HUDEP-2 (cell line): ENCODE data around the gene FAM180A.
"Not testable (repeated sequence)": the region's sequence is repeated elsewhere in the genome, so short reads cannot be mapped to it uniquely, and the experiment has no call there.

ENCODE experiments used
- DNase-seq, 76 experiments: peaks; one replicate each; lab custom pipeline; 2025; ENCODE audit not compliant: unreplicated experiment in 76 of 76; lab: John Stamatoyannopoulos, UW

FAM180A gene

DNA sequence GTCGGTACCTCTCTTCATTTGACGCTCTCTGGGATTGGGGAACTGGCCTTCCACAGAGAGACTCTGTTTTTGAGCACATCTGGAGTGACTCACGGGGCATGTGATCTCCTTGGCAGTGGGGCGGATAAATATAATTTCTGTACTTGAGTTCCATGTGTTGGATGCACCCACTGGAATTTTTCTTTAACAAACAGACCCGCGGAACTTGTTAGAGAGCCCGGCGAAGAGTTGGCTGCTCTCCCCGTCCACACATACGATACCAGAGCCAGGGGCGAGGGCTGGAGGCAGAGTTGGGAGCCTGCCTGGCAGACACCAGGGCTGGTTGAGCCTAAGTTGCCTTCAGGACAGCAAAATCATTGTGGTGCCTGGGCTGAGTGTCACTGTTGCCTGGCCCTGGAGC lies at the start of gene FAM180A:
Gene FAM180A (minus strand): TSS at position 44 of the 400 bp plus-strand sequence. CDS start 233 bp downstream, outside the sequence.
- no peak for DNase-seq

DNA sequence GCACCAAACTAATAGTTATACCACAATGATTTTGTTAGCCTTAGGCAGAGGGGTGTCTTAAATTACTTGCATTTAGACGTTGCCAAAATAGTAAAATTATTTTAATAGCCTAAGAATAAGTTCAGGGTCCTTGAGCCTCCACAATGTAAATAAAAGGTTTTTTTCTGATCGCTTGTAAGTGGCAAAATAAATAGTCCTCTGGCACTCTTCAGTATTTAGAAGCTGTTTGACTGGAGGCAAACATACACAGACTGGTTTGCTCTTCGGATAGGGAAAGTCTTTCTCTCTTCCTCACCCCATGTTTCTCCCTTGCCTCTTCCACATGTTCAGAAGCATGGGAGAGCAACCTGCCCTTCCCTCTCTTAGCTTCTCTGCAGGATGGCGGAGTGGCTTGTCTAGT lies 49.5 kb upstream of the FAM180A start:
- DNase-seq: no peak

DNA sequence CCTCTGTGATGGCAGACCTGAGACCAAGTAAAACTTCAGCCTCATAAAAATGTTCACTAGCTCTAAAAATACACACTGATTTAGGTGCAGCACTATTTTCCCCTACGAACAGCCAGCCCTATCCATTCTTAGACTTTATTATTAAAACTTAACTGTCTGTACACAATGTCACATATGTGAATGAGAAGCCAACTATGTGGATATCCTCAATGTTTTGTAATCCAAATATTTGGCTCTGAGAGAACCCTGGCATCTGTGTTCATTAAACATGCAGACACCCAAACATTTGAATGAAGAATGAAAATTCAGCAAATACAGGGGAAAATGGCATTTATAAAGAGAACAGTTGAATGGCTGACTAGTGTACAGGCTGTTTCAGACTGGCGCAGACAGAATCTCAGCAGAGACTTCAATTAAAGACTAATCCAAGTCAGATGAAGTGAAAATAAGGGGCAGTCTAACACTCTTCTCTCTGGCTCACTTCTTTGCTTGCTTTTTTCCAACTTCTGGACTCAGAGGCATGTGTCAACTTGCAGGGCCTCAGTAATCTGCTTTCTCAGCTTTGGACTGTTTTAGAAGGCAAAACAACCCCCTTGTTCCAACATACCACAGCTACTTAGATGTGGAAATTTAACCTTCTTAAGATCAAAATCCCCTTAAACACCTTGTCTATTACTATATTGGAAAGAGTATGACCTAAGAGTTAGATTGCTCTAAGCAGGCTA lies 47.4 kb upstream of the FAM180A start:
- no peak for DNase-seq

DNA sequence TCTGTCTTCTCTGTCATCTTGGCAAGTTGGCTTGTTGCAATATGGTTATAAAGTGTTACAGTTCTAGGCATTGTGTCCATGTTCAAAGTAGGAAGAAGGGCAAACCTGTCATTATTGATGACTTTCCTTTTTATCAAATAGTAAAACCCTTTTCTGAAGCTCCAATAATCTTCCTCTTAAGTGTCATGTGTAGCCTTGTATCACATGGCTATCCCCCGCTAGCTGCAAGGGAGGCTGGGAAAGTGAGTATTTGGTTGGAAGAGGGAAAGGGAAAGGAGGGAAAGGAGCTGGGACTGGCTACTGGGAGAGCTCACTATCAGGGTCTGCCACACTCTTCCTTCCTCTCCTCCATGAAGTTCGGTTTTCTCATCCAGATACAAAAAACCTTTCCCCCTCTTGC lies 45.2 kb upstream of the FAM180A start:
- DNase-seq: no peak

DNA sequence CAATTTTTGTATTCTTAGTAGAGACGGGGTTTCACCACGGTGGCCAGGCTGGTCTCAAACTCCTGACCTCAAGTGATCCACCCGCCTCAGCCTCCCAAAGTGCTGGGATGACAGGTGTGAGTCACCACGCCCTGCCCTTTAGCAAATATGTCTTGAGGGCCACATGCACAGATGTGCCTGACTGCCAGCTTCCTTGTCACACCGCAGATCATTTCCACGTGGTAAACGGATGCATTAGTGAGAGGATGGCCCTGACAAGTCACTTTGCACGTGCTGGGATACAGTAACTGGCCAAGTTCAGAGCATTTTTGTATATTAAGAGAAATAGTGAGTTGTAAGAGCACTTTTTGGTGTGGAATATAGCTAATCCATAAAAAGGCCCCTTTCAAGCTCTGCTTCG lies 44.3 kb upstream of the FAM180A start:
- no peak for DNase-seq

DNA sequence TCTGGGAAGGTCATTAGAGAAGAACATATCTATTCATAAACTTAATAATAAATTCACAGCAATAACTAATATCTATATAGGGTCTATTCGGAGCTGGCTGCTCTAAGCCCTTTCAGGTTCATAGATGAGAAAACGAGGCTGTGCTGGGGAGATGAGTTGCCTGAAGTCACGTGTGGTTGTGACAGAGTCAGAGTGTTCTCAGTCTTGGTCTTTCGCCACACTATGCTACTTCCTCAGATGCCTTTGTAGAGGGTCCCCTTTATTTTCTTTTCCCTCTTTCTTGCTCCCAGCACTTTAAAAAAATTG lies 43.7 kb upstream of the FAM180A start:
- no peak for DNase-seq

DNA sequence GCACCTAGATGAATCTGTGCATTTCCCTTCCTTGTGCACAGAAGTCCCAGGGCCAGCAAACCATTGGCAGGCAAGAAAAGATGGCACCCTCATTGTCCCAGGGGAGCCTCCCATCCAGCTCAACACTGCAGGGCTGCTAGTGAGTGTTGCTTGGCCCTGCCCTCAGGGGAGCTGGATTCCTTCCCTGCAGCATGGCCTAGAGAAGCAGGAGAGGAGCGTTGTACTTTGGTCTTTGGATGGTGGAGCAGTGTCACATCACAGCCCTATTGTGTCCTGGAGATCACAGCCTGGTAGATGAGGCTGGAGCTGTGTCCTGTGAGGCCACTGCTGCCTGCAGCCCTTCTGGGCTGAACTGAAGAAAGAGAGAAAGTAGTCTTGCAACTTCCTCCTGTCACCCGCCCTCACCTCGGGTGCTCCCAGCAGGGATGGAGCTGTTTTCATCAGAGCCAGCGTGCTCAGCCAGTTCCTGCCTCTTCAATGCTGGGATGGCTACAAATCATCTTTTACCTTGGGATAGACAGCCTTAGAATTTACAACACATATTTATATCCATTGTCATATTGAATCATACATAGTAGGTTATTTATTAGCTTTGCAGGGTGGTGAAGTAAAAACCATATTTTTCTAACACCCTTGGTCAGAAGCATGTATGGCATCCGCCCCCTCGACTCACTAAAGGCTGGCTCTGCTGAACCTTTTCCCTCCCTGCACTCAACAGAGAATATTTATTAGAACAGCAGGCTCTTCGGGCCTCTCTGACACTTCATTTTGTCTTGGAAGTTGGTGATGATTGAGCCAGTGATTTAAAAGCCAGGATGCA lies 43.1 kb upstream of the FAM180A start:
- no peak for DNase-seq

DNA sequence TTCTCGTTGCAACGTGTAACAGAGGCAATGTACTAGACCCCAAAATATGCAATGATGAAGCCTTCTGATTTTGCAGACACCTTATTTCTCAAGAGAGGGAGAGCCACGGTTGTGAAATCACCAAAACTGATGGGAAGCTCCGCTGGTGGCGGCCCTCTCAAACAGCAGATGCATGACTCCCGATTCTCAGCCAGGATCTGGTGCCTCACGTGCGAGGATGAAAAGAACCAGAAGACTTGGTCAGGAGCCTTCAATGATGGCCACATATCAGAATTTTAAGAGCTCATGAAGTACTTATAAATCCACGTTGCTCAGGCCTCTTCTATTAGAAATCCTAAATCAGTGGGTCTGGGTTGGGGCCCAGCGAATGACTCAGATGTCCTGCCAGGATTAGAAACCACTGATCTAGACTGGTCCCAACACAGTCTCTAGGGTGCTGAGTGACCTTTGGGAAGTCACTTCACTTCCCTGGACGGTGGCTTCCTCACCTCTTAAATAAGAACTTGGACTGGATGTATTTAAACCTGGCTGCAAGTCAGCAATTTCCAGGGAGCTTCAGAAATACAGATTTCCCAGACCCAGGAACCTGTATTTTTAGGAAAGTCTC lies 41.9 kb upstream of the FAM180A start:
- DNase-seq: no peak

DNA sequence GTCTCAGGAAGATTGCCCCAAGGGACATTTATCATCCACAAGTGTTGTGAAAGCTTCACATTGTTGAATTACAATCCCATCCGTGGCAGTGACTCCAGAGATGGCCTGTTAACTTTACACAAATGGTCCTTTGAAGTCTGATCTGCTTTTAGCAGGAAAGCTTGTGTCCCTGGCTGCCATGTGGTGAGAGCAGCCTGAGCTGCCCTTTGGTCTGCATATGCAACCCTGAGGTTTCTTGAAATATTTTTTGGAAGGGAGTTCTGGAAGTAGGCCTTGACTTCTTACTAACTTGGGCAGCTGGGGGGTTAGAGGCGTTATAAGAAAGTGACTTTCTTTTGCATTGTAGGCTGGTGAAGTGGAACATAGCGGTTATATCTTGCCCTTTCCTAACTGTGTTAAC lies 41.3 kb upstream of the FAM180A start:
- no peak for DNase-seq

DNA sequence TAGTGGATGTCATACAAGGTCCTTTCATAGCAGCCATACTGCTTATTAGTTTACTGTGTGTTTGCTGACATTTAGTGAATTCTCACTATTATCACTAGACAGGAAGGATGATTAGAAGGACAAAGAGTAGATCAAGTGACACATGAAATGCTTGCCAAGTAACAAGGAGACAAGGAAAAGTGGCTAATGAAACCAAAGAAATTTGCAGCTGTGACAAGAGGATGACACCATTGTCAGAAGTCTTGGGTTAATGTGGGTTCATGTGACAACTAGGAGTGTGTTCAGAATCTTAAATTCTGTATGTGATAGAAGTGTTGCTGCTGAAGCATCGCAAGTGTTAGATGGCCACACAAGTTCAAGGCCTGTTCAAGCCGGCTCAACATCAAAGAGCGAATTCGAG lies 40.8 kb upstream of the FAM180A start:
- no peak for DNase-seq

DNA sequence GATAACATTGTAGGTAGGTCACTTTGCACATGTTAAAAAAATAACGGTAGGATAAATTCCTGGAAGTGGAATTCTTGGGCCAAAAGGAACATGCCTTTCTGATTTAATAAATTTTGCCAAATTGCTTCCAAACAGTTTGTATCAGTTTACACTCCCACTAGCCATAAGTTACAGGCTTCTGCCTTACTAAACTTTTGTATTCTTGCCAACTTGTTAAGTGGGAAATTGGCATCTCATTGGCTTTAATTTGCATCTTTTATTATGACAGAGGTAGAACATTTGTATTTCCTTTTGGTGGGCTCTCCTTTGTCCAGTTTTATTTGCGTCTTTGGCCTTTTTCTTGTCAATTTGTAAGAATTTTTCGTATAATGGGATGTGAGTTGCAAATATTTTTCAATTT lies 38.3 kb upstream of the FAM180A start:
- DNase-seq: no peak

DNA sequence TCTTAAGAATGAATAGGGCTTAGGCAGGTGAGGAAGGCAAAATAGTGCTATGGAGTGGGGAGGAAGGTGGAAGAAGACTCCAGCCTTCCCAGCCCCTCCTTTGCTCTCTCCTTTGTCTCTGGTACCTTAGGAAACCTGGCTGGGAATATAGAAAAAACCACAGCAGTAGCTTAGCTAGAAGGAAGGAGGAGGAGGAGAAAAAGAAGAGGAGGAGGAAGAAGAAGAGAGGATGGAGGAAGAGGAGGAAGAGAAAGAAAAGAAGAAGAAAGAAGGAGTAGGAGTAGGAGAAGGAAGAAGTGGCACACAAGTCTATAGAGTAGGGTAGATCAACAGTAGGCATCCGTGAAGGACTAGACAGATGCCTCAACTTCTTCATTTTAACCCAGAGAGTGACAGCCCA lies 36.5 kb upstream of the FAM180A start:
- DNase-seq: no peak

DNA sequence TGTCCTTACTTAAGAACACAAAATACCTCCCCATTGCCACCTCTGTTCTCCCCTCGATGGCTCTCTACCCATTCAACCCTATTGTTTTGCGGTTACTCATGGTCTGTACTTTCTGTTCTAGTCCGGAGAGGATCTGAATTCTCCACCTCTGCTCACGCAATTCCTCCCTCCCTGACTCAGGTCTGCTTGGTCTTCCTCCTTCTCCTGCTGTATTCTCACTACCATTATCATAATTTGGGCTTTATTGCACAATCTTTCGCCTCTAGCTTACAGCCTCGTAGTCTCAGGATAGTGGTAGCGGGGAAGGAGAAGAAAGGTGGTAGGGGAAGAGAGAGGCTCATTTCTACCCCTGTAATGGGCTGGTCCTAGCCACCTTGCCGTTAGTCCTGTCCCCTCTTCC lies 35.4 kb upstream of the FAM180A start:
- DNase-seq: no peak

DNA sequence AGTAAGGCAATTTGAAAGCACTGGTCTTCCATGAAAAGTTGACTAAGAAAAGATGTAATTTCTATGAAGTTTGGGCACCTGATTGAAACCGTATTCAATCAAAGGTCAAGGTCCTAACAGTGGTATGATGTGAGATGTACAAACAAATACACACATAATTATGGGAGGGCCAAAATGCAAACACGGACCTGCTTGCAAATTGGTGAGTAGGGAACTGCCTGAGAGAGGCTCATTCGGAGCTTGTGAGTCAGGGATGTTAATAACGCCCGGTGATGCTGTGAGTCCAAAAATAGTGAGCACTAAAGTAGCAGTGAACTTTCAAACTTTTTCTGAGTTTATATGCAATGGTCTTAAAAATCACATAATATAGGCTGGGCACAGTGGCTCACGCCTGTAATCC lies 34.2 kb upstream of the FAM180A start:
- no peak for DNase-seq

DNA sequence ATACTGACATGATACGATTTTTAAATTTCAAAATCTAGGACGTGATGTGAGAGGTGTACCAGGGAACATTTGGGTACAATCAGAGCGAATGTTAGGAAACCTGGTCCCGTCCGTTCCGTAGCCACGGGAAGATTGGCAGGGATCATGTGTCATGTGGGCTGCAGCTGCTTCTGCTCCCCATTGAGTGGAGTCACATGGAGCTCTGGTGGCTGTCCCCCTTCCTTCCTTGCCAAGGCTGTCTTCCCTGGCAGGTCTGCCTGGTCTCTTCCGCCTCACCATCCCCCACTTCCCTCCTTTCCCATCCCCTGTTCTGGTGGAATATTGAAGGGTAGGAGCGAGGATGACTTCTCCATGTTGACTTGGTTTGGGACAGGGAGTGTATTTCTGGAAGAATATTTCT lies 33.8 kb upstream of the FAM180A start:
- DNase-seq: no peak

DNA sequence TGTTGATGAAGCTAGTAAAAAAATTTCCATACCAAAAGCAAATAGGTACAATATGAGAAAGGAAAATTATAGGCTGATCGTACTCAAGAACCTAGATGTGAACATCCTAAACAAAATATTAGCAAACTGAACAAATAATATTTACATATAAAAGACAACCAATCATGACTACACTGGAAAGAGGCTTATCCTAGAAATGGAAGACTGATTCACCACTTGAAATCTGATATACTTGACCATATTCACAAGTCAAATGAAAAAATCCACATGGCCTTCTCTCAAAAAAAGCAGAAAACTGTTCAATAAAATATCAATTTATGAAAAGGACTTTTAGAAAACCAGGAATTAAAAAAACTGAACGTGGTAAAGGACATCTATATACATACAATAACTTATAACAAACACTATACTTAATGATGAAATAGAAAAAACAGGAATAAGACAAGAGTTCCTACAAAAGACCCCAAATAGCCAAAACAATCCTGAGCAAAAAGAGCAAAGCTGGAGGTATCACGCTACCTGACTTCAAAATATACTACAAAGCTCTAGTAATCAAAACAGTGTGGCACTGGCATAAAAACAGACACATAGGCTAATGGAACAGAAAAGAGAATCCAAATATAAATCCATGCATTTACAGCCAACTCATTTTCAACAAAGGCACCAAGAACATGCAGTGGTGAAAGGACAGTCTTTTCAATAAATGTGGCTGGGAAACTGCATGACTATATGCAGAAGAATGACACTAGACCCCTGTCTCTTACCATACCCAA lies 29.2 kb upstream of the FAM180A start:
- DNase-seq: no peak

DNA sequence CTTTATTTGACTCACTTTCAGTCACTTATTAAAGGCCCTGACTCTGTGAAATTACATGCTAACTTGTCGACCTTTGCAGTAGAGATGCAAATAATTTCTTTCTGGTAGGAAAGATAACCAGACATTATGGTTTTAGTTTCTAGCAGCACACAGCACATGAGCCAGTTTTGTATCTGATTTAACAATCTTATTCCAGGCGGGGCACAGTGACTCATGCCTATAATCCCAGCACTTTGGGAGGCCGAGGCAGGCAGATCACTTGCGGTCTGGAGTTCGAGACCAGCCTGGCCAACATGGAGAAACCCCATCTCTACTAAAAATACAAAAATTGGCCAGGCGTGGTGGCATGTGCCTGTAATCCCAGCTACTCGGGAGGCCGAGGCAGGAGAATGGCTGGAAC lies 27.3 kb upstream of the FAM180A start:
- not testable (repeated sequence) for DNase-seq

DNA sequence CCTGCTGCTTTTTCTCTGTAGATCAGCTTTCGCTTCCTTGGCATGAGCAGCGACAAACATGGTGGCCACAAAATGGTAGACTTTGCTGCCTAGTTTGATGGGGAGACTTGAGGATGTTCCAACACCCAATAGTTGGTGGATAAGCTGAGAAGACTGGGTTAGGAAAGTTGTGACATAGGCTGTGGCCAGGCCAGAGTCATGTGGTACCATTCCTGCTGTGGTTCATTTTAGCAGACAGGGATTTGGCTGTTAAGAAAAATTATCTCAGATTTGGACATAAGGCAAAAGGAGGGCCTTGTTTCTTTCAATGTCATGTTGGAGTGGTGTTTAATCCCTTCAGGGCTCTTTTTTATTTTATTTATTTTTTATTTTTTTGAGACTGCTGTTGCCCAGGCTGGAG lies 26.6 kb upstream of the FAM180A start:
- DNase-seq: no peak

DNA sequence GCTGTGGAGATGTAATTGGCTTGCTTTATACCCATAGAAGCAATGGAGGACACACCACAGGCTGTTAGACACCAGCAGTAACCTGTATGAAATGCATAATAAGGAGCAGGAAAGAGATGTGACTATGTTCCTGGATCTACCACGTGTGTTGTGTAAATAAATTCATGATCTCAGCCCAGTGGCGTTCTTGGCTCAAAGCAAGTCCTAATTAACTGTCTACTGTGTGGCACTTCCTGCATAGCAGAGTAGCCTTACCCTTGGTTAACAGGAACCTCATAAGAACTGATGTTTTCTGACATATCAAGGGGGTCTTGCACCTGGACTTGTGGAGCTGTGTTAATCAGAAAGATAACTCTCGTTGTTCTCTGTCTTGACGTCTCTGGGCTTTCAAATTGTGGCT lies 25.7 kb upstream of the FAM180A start:
- no peak for DNase-seq

DNA sequence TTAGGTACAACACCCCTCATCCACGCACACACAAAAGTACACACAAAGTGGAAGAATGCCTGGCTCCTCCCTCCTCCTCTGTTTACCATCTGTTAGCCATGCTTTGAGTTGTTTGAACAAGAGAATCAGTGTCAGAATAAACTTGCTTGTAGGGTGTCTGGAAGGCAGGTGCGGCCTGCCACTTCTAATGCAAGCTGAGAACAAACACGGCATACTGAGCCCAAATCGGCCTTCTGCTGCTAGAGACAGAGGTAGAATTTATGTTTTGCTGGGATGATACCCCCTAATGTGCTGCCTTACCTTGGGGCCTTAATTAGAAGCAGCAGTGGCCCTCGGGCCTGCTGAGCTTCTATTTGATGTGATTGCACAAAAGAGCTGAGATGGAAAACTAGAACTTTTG lies 24.9 kb upstream of the FAM180A start:
- no peak for DNase-seq

DNA sequence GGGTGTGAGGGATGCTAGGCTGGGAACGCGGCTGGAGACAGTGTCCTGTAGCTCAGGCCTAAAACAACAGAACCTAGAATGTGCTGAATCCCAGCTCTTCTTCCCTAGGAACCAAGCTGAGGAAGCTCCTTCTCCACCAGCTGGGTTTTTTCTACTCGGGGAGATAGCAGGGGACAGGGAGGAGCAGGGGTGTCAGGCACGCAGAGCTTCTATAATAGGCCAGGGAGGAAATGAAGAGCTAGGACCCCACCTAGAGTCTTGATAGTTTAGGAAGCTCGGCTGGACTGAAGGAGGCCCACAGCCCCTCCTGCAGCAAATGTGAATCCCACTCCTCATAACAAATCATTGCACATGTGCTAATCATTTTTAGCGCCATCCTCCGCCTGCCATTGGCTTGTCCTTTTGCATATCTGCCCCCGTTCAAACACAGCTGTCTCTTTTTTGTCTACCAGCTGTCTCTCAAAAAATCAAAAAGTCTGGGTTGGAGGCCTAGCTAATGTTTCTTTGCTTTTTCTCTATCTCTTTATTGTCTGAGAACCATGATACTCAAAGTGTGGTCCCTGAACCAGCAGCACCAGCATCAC lies 24.1 kb upstream of the FAM180A start:
- no peak for DNase-seq
